HL-60 (cell line): ENCODE measurements around the gene SCART1.
A peak's percentile ranks its signal among the peaks of the same experiment; 100 is the strongest.
"Not testable (repeated sequence)": the region's sequence is repeated elsewhere in the genome, so short reads cannot be mapped to it uniquely, and the experiment has no call there.

Experiments used
- DNase-seq, 2 experiments: peaks; one replicate each; pipeline ENCODE4 v3.0.0-alpha.2; 2010 to 2020; ENCODE audit warnings: low read depth in 1 of 2, low spot score in 1 of 2
- H3K27ac ChIP-seq: fragments of 250-450 bp; sonication (Bioruptor Pico); replicated peaks from 2 replicates; pipeline ENCODE4 v1.5.1; 2020; ENCODE audit warnings: mild to moderate bottlenecking, moderate library complexity
- H3K27me3 ChIP-seq: fragments of 250-450 bp; sonication (Bioruptor Pico); 2 replicates; pipeline ENCODE4 v1.5.1; 2021; ENCODE audit warnings: mild to moderate bottlenecking, moderate library complexity; ENCODE audit not compliant: insufficient read depth, poor library complexity, severe bottlenecking
- H3K4me3 ChIP-seq: replicated peaks from 2 replicates; pipeline ENCODE4 v1.5.1; 2011; ENCODE audit warnings: mild to moderate bottlenecking, control low read depth, low read length; ENCODE audit not compliant: insufficient read depth
- GABPA ChIP-seq: IDR thresholded peaks from 2 replicates; pipeline ENCODE4 v1.6.1; 2012; ENCODE audit warnings: low read depth
- POLR2AphosphoS5 ChIP-seq: IDR thresholded peaks from 2 replicates; pipeline ENCODE4 v1.6.1; 2012; ENCODE audit warnings: low read depth
- REST ChIP-seq: IDR thresholded peaks from 2 replicates; pipeline ENCODE4 v1.6.1; 2012; ENCODE audit warnings: low read depth; ENCODE audit not compliant: insufficient replicate concordance
- SPI1 ChIP-seq: IDR thresholded peaks from 2 replicates; pipeline ENCODE4 v1.6.1; 2012; ENCODE audit warnings: low read depth, mild to moderate bottlenecking, borderline replicate concordance
- TF ChIP-seq, protein P1 (sequence below): IDR thresholded peaks from one replicate; pipeline ENCODE4 v1.5.1; 2011; ENCODE audit warnings: low read length, control low read depth, inconsistent platforms; ENCODE audit not compliant: insufficient read depth

Gene SCART1

GRCh38 chr10:133421336-133422222, 32.2 kb upstream of the SCART1 start:
- TF ChIP-seq, protein P1, sequence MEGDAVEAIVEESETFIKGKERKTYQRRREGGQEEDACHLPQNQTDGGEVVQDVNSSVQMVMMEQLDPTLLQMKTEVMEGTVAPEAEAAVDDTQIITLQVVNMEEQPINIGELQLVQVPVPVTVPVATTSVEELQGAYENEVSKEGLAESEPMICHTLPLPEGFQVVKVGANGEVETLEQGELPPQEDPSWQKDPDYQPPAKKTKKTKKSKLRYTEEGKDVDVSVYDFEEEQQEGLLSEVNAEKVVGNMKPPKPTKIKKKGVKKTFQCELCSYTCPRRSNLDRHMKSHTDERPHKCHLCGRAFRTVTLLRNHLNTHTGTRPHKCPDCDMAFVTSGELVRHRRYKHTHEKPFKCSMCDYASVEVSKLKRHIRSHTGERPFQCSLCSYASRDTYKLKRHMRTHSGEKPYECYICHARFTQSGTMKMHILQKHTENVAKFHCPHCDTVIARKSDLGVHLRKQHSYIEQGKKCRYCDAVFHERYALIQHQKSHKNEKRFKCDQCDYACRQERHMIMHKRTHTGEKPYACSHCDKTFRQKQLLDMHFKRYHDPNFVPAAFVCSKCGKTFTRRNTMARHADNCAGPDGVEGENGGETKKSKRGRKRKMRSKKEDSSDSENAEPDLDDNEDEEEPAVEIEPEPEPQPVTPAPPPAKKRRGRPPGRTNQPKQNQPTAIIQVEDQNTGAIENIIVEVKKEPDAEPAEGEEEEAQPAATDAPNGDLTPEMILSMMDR: no peak
- no peak for TF ChIP-seq GABPA
- Histone ChIP-seq H3K27ac (no peak overlapping the region), H3K4me3 (no peak overlapping the region), H3K27me3 (peaks cover 10% of the 10 kb centered on the region)
- no peak for DNase-seq

DNA sequence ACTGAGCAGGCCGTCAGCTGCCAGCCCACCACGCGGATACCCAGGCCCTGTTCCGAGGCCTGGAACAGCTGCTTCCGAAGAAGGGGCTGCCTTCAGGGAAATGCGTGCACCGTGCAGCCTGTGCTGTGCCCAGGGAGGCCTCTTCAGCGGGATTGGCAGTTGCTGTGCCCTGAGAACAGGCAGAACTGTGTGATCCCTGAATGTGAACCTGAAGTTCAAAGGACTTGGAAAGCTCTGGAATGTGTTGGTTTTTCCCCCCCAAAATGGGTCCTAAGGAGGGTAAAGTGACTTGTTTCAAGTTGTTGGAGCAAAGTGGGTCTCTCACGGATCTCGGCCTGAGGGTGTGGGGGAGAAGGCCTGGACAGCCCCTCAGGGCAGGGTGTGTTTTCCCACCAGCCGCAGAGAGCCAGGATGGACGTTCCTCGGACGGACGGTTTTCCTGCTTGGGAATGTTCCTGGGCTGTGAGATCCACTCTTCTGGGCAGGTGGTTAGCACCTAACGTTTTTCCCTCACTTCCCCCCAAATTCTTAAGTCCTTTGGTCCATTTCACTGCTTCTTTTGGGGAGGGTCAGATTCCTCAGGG, 31.4 kb upstream of the SCART1 start:
- no peak overlapping the region for H3K27ac ChIP-seq
- no peak for DNase-seq
- H3K4me3 ChIP-seq: no peak overlapping the region
- TF ChIP-seq REST (no peak), POLR2AphosphoS5 (no peak), GABPA (no peak), SPI1 (no peak)
- TF ChIP-seq, protein P1: no peak
- peaks cover 10% of the 10 kb centered on the region for H3K27me3 ChIP-seq

DNA sequence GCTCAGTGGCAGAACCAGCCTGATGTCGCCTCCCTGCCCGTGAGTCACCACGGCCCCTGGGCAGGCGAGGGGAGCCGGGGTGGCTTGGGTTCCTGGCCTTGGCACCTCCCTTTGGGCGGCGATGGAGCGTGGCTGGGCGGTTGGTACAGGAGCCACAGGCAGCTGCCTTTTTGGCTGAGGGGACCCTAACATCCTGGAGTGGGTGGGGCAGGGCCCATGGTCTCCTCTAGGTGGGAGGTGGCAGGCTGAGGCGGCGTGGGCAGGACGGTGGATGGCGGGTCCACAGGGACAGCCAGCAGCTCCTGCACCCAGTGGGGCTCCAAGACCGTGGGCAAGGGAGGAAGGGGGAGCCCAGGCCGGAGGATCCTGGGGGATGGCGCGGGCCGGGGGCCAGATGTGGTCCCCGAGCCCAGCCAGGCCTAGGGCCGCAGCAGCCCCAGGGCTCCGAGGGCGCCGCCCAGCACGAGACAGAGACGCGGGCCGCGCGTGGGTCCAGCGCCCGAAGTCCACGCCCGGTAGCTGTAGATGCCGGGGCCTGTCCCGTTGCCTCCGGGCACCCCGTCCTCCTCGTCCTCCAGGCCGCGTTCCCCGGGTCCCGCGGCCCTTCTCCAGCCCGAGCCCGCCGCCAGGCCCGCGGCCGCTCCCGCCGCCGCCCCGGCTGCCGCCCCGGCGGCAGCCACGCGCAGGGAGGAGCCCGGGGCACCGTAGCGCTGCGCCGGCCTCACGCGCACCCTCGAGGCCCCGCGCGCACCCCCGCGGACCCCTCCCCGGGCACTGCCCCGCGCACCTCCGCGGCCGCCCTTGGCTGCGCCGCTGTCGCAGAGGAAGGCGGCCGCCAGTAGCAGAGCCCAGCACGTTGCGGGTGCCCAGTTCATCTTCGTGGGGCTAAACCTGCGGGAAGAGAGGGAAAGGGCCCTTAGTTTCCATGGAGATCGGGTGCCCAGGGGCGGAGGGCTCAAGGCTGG, 30.7 kb upstream of the SCART1 start:
- no peak overlapping the region for H3K4me3 ChIP-seq
- H3K27ac ChIP-seq: no peak overlapping the region
- no peak for DNase-seq
- H3K27me3 ChIP-seq: peaks cover 10% of the 10 kb centered on the region
- TF ChIP-seq REST (no peak), GABPA (no peak), POLR2AphosphoS5 (0 out of 2 replicates have a peak, but pooled peaks have one; percentile 17), SPI1 (no peak)
- TF ChIP-seq, protein P1: no peak

DNA sequence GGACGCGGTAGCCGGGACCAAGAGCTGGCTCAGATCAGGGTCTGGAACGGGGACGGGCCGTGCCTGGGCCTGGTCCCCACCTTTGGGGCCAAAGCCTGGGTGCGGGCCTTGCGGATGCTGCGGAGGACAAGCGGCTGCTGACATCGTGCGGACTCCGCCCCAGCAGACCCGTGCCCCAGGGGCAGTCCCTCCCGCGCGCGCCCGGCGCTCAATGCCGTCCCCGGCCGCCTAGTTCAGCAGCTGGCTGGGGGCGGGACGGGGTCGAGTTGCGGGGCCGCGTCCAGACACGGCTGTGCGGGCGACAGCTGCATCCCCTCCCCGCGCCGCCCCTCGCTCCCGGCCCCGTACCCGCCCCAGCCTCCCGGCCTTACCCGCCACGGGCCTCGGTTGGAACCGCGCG, 29.6 kb upstream of the SCART1 start:
- H3K27ac ChIP-seq, H3K27me3 ChIP-seq, DNase-seq, H3K4me3 ChIP-seq: not testable (repeated sequence)

DNA sequence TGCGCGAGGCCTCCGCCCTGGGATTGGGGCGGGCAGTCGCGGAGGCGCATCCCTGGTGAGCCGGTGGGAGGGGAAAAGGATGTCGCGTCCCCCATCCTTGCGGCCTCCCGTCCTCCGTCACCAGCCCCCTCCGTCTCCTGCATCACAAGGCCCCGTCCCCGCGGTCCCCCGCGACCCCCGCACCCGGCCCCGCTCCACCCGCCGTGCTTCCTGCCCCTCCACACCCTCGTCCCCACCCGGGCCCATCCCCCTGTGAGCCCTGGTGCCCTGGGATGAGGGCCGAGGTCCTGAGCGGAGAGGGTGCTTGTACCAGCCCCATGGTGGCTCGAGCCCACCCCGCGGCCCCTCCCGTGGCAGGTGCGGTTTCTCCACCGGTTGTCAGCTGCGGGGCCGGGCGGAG, 29.1 kb upstream of the SCART1 start, which contains the start of gene SPRN:
SPRN (minus strand) TSS at position 25 of the 400 bp plus-strand sequence. CDS start 944 bp downstream, outside the sequence.
- not testable (repeated sequence) for H3K27me3 ChIP-seq, H3K4me3 ChIP-seq, H3K27ac ChIP-seq, DNase-seq

GRCh38 chr10:133429571-133429970, 24.2 kb upstream of the SCART1 start:
- H3K27me3 ChIP-seq, DNase-seq, H3K4me3 ChIP-seq, H3K27ac ChIP-seq: not testable (repeated sequence)
